Pulmonary artery endothelial cell (primary cell): ENCODE results near the gene NUDT22. TPM values are rescaled to one million over a fixed set of nuclear protein-coding genes. Genes with fewer than 3 reads are reported as not detected.

ENCODE experiments used
- DNase-seq: peaks from one replicate; pipeline ENCODE4 v3.0.0-alpha.2; 2011; ENCODE audit warnings: low read depth, low spot score
- total RNA-seq: library from RNA; depleted of rRNA; stranded (reverse); fragments of >200 nt; gene quantifications from 2 replicates; pipeline ENCODE4 v1.2.3, GENCODE V29; 2014

The NUDT22 gene
- total RNA-seq, 1 donor from 2014 or later, result 47.1 TPM

GRCh38 chr11:64206457-64207255, 19.4 kb upstream of the NUDT22 start, which contains the start of gene FERMT3:
Gene FERMT3 (plus strand): TSS chr11:64206721. CDS start chr11:64207365, 644 bp downstream.
- no peak for DNase-seq

GRCh38 chr11:64207256-64208085, 18.6 kb upstream of the NUDT22 start:
- DNase-seq, result no peak

DNA sequence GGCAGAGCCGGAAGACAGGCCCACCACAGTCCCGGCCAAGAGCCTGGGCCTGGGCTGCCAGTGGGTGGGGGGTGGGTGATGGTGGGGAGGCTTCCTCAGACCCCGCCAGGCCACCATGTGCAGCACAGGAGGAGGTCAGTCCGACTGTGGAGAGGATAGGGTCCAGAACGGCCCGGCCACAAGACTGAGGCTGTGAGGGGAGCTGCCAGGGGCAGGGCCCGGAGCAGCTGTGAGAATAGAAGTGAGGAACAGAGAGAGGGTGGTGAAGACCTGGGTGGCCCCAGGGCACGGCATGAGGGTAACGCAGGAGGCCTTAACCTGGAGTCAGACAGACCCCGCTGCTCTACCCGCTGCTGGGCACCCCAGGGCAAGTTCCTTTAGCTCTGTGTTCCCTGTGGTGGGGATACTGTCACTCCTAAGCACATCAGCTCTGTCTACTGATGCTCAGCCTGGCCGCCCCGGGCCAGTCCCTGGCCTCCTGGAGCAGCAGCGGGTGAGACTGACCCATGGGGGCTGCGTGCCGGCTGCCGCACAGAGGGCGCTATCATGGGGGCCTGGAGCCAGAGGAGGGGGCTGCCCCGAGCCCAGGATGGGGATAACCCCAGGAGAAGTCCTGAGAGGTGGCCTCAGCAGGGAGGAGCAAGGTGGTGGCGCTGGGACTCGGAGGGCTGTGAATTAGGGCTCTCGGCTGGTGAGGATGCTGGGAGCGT, 17.8 kb upstream of the NUDT22 start:
- DNase-seq, result no peak

GRCh38 chr11:64208796-64209562, 17.1 kb upstream of the NUDT22 start:
- DNase-seq, result no peak

- no peak for DNase-seq
Measured at GRCh38 chr11:64209563-64209843, 16.6 kb upstream of the NUDT22 start.

DNA sequence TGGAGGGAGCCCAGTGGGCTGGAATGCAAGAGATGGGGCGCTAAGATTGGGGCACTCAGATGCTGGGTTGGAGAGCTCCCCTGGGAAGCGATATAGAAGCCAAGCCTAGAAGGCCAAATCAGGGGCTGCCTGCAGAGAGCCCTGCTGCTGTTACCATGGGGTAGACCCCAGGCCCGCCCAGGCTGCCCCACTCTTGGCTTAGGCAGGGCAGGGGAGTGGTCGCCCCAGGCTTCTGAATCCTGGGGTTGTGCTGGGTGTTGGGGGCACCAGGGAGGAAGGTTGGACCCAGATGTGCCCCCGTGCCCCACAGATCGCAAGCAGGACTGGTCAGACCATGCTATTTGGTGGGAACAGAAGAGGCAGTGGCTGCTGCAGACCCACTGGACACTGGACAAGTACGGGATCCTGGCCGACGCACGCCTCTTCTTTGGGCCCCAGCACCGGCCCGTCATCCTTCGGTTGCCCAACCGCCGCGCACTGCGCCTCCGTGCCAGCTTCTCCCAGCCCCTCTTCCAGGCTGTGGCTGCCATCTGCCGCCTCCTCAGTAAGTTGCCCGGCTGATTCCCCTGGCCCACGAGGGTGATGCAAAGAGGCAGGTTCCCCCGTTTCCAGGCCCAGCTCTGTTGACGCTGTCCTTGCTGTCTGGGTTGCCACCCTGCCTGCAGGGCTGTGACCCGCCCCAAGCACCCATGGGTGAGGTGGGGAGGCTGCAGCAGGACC, 15.6 kb upstream of the NUDT22 start:
- no peak for DNase-seq

- no peak for DNase-seq
Measured at GRCh38 chr11:64211181-64211872, 14.7 kb upstream of the NUDT22 start.

DNA sequence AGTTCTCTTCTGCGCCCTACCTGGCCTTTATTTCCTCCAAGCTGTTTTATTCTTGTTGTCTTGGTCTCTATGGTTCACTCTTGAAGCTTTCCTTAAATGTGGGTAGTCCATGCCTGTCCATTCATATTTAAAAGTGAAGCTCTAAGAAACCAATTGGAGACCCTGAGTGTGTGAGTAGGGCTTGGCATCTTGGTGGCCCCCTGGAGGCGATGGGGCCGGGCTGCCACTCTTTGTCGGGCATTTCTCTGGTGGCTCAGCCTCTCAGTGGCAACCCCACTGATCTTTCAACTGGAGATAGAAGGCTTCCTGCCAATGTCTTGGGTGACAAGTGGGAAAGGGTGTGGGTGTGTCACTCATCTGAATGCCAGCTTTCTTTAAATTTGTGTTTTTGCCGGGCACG, 9.2 kb upstream of the NUDT22 start:
- DNase-seq, result no peak

DNA sequence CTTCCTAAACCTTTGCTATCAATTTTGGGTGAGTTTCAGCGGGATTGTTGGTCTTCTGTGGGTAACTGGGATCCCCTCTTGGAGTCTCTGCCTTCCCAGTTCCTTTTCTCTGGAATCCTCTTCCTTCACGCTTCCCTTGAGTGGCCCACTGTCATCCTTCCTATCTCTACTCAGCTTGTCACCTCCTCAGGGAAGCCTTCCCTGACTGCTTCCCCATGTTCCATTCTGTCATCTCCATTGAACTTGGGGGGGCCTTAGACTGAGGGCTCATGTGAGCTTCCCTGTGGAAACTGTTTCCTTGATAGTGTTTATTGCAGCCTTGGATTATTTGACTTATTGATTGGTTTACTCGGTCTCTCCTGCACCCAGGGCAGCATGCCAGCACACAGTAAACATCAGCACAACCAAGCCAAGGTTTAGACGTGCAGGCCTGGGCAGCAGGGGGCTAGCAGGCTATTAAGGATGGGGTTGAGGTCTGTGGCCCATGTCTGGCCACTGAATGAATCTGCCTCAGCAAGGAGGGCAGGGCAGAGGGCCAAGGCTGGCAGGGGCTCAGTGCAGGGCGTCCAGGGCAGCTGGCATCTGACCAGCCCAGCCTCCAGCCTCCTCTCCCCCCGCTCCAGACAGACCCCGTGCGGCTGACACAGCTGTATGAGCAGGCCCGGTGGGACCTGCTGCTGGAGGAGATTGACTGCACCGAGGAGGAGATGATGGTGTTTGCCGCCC, 7.3 kb upstream of the NUDT22 start:
- no peak for DNase-seq

DNA sequence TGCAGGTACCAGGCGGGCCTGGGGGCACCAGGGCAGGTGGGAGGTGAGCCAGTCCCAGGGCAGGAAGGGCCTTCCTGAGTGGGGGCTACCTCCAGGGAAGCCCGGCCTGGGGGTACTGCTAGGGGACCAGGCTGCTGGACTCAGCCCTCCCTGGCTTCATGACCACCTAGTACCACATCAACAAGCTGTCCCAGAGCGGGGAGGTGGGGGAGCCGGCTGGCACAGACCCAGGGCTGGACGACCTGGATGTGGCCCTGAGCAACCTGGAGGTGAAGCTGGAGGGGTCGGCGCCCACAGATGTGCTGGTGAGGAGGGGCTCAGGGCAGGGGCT, 6.8 kb upstream of the NUDT22 start:
- no peak for DNase-seq

GRCh38 chr11:64219755-64220154, 6.3 kb upstream of the NUDT22 start:
- DNase-seq, result no peak

DNA sequence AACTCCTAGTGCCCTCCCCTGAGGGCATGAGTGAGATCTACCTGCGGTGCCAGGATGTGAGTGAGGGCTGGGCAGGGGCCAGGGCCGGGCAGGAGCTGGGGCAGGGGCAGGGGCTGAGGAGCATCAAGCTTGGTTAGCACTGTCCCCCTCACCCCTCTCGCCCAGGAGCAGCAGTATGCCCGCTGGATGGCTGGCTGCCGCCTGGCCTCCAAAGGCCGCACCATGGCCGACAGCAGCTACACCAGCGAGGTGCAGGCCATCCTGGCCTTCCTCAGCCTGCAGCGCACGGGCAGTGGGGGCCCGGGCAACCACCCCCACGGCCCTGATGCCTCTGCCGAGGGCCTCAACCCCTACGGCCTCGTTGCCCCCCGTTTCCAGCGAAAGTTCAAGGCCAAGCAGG, 5.8 kb upstream of the NUDT22 start:
- no peak for DNase-seq

- DNase-seq, result no peak
Measured at GRCh38 chr11:64220798-64221197, 5.3 kb upstream of the NUDT22 start.

- no peak for DNase-seq
Measured at GRCh38 chr11:64222651-64223000, 3.4 kb upstream of the NUDT22 start.

GRCh38 chr11:64223001-64223651, 2.9 kb upstream of the NUDT22 start:
- no peak for DNase-seq

DNA sequence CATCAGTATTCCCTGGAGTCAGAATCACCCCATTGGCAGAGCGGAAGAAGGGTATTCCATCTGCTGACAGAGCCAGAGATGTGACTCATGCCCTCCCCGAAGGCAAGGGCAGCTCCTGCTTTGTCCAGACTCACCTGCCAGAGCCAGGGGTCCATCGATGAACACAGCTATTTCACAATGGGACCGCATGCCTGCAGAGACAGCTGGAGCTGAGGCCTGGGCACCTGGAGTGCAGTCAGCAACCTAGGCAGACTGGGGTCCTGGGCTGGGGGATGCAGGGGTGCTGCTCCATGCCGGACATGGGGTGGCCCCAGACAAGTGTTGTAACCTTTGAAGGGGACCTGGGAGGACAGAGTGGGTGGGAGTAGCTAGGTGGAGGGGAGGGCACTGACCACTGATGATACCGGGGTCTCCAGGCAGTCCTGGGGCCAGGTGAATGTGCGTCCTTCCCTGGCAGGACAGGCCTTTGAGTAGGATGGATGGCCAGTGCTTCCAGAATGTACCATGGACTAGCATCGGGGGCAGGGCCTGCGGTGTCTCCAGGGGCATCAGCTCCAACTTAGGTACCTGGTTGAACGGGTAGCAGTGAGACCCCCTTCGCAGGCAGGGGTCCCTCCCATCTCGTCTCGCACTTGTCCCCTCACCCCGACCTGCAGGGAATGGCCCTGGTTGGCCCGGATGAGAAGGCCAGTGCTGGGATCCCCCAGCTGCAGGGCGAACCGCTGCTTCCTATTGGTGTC, 1.8 kb upstream of the NUDT22 start:
- DNase-seq, result no peak

- DNase-seq, result no peak
Measured at GRCh38 chr11:64224891-64225607, 1.0 kb upstream of the NUDT22 start.

DNA sequence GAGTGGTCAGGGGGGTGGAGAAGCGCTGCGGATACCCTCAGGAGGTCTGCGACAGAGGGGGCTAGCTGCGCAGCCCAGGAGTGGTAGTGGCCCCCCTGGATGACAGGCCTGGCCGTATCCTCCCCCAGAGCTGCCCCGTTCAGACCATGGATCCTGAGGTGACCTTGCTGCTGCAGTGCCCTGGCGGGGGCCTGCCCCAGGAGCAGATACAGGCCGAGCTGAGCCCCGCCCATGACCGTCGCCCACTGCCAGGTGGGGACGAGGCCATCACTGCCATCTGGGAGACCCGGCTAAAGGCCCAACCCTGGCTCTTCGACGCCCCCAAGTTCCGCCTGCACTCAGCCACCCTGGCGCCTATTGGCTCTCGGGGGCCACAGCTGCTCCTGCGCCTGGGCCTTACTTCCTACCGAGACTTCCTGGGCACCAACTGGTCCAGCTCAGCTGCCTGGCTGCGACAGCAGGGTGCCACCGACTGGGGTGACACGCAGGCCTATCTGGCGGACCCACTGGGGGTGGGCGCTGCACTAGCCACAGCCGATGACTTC, 505 bp downstream of the NUDT22 start:
- DNase-seq, result no peak
